Activated CD4-positive, alpha-beta T cell treated with anti-CD3 and anti-CD28 coated beads, Interleukin-2, Interleukin-4, amounts not matched to agents 100 ng/mL and 50 ng/mL, durations not matched to agents 16 hours and 8 hours (primary cell): Measurements from ENCODE around the gene FGD3.
"Not testable (repeated sequence)": the region's sequence is repeated elsewhere in the genome, so short reads cannot be mapped to it uniquely, and the experiment has no call there.

Experiments used
- DNase-seq: peaks from one replicate; pipeline ENCODE4 v3.0.0-alpha.2; 2020; ENCODE audit warnings: low spot score

Gene FGD3, protein sequence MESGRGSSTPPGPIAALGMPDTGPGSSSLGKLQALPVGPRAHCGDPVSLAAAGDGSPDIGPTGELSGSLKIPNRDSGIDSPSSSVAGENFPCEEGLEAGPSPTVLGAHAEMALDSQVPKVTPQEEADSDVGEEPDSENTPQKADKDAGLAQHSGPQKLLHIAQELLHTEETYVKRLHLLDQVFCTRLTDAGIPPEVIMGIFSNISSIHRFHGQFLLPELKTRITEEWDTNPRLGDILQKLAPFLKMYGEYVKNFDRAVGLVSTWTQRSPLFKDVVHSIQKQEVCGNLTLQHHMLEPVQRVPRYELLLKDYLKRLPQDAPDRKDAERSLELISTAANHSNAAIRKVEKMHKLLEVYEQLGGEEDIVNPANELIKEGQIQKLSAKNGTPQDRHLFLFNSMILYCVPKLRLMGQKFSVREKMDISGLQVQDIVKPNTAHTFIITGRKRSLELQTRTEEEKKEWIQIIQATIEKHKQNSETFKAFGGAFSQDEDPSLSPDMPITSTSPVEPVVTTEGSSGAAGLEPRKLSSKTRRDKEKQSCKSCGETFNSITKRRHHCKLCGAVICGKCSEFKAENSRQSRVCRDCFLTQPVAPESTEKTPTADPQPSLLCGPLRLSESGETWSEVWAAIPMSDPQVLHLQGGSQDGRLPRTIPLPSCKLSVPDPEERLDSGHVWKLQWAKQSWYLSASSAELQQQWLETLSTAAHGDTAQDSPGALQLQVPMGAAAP

DNA sequence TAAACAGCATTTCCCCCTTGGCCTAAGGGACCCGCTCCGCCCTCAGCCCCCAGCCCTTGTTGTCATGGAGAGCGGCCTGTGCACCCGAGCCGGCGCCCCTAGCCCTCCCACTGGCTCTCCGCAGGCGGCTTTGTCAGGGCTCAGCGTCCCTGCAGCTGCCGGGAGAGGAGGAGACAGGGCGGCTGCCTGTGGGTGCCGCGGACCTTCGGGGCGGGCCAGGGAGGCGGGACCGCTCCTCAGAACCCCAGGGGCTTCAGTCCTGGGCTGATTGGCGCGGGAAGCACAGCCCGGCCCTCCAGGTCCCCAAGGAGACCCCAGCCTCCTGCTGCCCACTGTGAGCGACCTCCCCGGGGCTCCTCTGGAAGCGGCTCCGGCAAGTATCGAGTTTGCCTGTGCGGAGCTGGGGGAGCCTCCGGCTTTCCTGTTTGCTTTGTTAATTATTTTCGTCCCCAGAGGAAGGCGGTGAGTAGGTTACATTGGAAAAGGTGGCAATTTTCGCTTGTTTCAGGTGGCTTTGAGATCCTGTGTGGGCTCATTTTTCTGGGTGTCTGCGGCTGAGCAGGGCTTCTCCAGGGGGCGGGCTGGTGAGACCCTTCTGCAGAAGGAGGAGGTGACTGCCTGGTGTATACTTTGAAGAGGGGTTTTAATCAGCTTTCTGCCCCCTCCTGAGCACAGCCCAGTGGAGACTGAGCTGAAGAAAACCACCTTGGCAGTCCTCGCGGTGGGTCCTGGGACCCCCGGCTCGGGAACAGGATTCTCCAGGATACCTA is at the start of gene FGD3:
TSS of gene FGD3 (plus strand) at position 256 of the 770 bp plus-strand sequence. CDS start 28,734 bp downstream, outside the sequence.
- no peak for DNase-seq

DNA sequence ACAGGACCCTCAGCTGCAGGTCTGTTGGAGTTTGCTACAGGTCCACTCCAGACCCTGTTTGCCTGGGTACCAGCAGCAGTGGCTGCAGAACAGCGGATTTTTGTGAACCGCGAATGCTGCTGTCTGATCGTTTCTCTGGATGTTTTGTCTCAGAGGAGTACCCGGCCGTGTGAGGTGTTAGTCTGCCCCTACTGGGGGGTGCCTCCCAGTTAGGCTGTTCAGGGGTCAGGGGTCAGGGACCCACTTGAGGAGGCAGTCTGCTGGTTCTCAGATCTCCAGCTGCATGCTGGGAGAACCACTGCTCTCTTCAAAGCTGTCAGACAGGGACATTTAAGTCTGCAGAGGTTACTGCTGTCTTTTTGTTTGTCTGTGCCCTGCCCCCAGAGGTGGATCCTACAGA is 42.2 kb upstream of the FGD3 start:
- not testable (repeated sequence) for DNase-seq

DNA sequence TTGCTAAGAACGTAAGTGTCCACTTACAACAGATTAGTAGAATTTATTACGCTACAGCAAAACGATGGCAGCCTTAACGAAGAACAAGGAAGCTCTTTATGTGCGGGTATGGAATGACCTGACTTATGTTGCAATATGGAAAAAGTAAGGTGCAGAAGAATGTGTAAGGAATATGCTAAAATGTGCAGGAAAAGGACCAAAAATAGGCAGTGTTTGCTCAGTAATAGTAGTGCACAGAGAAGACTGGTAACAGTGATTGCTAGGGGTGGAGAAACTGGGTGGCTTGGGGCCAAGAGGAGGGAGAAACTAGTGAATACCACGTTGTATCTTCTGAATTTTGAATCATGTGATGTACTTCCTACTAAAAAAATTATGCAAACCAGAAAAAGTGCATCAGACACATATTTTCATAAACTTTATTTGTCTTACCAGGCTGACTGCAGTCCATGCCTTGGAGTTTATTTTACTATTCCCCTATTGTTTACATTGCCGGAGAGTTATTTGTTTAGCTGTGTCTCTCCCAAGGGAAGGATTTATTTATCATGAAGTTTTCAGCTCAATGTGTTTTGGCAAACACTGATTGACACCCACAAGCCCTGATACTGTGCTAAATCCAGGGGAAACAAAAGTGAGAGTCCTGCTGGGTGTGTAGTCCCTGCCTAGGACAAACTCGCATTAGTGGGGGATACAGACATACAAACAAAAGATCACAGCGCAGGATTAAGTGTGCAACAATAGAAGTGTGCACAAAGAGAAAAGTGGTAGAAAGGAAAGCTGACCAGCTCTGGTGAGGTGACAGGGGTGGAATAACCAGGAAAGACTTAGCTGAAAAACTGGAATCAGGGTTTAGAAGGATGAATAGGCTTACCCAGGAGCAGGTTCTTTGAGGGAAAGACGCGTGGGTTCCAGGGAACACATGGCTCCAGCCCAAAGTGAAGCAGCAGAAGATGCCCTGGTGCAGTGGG is 35.5 kb upstream of the FGD3 start:
- no peak for DNase-seq

DNA sequence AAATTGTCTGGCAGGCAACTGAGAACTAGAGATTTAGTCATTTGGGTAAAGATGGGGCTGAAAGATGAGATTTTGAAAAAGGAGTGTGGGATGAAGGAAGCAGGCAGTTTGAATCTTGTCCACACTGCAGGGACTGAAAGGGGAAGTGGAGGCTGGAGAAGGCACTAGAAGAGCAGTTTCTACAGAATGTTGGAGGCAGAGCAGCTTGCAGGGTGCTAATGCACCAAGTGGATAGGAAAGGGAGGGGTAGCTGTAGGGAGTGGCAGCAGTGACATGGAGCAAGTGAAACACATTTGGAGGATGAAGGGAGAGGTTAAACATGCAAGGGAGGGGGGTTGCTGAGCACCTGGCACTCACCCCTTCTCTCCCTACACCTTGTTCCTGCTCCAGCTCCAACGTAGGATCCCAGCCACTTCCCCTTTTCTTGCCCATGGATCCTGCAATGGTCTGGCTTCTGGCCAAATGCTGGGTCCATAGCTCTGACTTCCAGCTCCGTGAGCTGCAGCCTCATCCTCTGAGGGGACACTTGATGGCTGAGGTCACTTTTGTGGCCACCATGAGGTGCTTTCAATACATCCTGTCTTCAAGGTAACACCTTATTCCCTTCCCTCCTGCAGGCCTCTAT is 30.0 kb upstream of the FGD3 start:
- no peak for DNase-seq

- no peak for DNase-seq
Observed at GRCh38 chr9:92920437-92920836, 26.9 kb upstream of the FGD3 start.

DNA sequence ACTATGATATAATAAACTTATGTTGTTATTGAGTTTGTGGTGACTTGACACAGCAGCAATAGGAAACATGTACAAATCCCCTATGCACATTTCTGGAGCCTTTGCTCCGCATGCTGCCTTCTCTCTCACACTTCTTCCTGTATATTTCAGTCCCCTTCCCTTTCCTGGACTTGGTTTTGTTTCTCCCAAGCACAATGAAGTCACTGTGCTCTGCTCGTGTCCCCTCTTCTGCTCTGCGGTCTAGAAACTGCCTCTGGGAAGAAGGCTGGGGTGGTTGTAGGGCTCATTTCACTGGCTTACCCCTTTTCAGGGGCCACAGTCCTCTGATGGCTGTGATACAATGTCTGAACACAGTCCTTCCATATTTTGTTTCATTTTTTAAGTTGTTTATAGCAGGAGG is 15.7 kb upstream of the FGD3 start:
- no peak for DNase-seq

GRCh38 chr9:92934321-92934720 is 13.0 kb upstream of the FGD3 start:
- DNase-seq = no peak

DNA sequence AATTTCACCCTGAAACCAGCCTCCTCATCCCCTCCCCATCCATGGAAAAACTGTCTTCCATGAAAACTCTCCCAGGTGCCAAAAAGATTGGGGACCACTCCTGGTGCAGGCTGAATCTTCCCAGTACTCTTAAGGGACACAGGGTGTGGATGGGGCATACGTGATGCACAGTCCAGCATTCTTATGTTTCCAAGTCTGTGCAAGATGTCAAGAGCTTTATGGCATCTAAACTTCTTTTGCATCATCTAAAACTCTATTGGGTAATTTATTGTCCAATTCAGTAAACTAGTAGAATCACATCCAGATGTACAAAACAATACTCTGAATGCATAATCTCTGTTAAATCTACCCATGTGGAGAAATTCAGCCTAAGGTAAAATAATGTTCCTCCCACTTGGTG is 9.3 kb upstream of the FGD3 start:
- DNase-seq = no peak

- DNase-seq = no peak
Observed at GRCh38 chr9:92941861-92942260, 5.5 kb upstream of the FGD3 start.

GRCh38 chr9:92942688-92943616 is 4.4 kb upstream of the FGD3 start:
- DNase-seq = no peak

DNA sequence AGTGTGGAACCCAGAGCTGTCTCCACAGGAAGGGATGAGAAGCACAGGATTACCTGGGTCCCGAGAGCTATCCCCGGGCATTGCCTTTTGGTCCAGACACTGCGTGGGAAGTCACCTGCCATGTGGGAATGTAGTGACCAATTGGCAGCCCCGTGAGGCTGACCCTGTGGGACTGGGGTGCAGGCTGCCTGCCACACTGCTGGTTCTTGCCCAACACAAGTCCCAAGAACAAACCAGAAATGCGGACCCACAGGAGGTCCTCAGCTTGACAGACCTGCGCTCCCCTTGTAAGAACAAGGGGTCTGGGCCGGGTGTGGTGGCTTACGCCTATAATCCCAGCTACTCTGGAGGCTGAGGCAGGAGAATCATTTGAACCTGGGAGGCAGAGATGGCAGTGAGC is 2.4 kb upstream of the FGD3 start:
- no peak for DNase-seq

DNA sequence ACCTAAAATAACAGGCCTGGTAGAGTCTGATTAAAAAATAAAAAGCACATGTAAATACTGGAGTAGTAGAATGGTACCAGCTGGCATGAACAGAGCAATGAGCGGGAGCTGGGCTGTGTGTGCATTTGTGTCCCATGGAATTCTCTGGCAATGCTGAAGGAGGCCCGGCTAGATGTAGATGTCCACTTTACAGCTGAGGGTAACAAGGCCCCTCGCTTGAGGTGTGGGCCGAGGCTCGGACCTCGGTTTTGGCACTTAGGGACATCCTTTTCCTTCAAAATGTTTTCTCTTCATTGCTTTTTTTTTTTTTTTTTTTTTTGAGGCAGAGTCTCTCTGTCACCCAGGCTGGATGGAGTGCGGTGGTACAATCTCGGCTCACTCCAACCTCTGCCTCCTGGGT is 1.5 kb upstream of the FGD3 start:
- no peak for DNase-seq

GRCh38 chr9:92948038-92948534 is 763 bp downstream of the FGD3 start:
- no peak for DNase-seq

DNA sequence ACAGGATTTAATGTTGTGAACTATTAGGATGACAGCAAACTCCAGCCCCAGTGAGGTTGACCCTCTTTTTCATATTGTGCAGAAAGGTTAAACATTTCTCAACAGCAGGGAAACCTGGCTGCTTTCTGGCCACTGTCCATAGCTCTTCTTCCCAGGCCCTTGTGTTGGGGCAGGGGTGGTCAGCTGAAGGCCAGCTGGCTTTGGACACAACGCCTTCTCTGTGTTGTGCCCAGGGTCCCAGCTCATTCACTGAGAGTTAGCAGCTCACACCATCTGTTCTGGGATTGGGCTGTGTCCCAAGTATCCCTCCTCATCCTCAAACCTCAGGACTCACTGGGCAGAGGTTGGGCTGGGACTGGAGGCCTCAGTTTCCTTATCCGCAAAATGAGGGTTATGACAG is 1.3 kb downstream of the FGD3 start:
- no peak for DNase-seq

- DNase-seq = no peak
Observed at GRCh38 chr9:92949266-92949982, 2.1 kb downstream of the FGD3 start.

DNA sequence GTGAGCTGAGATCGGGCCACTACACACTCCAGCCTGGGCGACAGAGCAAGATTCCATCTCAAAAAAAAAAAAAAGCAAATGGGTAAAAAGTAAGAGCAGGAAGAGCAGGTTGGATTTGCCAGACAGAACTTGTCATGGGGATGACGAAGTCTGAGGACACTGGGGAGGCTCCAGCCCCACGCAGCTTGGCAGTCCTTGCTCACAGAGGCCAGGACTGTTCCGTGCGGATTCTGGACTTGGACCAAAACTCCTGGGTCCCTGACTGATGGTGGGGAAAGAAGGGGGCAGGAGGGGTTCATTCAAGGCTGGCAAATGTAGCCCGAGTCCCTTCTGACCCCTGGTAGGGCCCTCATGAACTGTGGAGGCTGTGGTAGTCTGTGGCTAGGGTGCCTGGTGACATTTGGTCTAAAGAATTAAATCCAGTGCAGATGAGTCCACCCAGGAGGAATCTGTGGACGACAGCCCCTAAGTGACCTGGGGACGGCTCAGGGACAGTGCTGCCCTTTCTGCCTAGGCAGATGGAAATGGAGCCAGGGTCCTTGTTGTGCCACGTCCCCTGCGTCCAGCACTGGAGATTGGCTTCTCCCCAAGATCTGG is 3.1 kb downstream of the FGD3 start:
- DNase-seq = no peak

GRCh38 chr9:92952906-92953610 is 5.7 kb downstream of the FGD3 start:
- no peak for DNase-seq
